ENCODE data around the gene PAPPA2.
A peak's percentile ranks its signal among the peaks of the same experiment; 100 is the strongest.

Gene PAPPA2

GRCh38 chr1:176794897-176795508 lies 332.0 kb downstream of the PAPPA2 start:
- Histone ChIP-seq H3K36me3 (ENCODE audit: control insufficient read depth, insufficient read depth, low read length) (no peaks in the 10 kb centered on the region), H3K4me3 (ENCODE audit: insufficient read depth, low read depth, low read length) (no peak overlapping the region), H3K9me3 (ENCODE audit: control insufficient read depth, low read length) (no peaks in the 10 kb centered on the region), H3K27me3 (ENCODE audit: control insufficient read depth, insufficient read depth, low read length, poor library complexity, severe bottlenecking) (no peaks in the 10 kb centered on the region), H3K4me1 (ENCODE audit: control insufficient read depth, insufficient read depth, low read length) (no peaks in the 10 kb centered on the region), H3K27ac (ENCODE audit: insufficient read depth, low read depth, low read length, poor library complexity, severe bottlenecking) (no peak overlapping the region)
- 67 to 72% methylated on average over 5 of the region's 5 CpGs for WGBS, 2 experiments

- H3K36me3 ChIP-seq (ENCODE audit: control insufficient read depth, insufficient read depth, low read length): no peaks in the 10 kb centered on the region
- H3K27ac ChIP-seq (ENCODE audit: insufficient read depth, low read depth, low read length, poor library complexity, severe bottlenecking): no peak overlapping the region
- H3K9me3 ChIP-seq (ENCODE audit: control insufficient read depth, low read length): no peaks in the 10 kb centered on the region
- no peak overlapping the region for H3K4me3 ChIP-seq (ENCODE audit: insufficient read depth, low read depth, low read length)
- H3K27me3 ChIP-seq (ENCODE audit: control insufficient read depth, insufficient read depth, low read length, poor library complexity, severe bottlenecking): no peaks in the 10 kb centered on the region
- 73 to 91% methylated on average over 1 to 2 of the region's 2 CpGs for WGBS, 2 experiments
- peaks cover 2% of the 10 kb centered on the region for H3K4me1 ChIP-seq (ENCODE audit: control insufficient read depth, insufficient read depth, low read length)
Observed at GRCh38 chr1:176795929-176796328, 333.0 kb downstream of the PAPPA2 start.

- Histone ChIP-seq H3K36me3 (ENCODE audit: control insufficient read depth, insufficient read depth, low read length) (no peaks in the 10 kb centered on the region), H3K9me3 (ENCODE audit: control insufficient read depth, low read length) (no peaks in the 10 kb centered on the region), H3K4me1 (ENCODE audit: control insufficient read depth, insufficient read depth, low read length) (peaks cover 8% of the 10 kb centered on the region), H3K4me3 (ENCODE audit: insufficient read depth, low read depth, low read length) (no peak overlapping the region), H3K27me3 (ENCODE audit: control insufficient read depth, insufficient read depth, low read length, poor library complexity, severe bottlenecking) (no peaks in the 10 kb centered on the region), H3K27ac (ENCODE audit: insufficient read depth, low read depth, low read length, poor library complexity, severe bottlenecking) (no peak overlapping the region)
- WGBS, 2 experiments: 70 to 78% methylated on average over 1 of the region's 1 CpG
Observed at GRCh38 chr1:176796583-176796982, 333.6 kb downstream of the PAPPA2 start.

DNA sequence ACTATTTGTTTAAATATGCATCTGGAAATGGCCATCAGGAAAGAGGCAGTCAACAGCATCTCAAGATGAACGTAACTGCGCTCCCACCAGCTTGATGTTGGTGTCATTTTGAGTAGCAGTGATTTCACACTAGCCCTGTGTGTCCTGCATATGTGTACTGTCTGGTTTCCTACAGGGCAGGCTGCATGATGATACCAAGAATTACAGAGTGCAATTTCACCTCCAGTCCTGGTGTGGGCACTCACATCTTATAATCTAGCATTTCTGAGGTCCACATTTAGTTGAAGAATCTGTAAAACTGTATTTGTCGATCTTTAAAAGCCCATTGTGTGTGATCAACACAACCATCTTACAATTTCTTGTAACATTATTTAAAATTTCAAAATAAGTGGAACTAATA lies 336.4 kb downstream of the PAPPA2 start:
- H3K4me3 ChIP-seq (ENCODE audit: insufficient read depth, low read depth, low read length): no peak overlapping the region
- peaks cover 14% of the 10 kb centered on the region for H3K4me1 ChIP-seq (ENCODE audit: control insufficient read depth, insufficient read depth, low read length)
- WGBS, 2 experiments: 96 to 98% methylated on average over 2 to 3 of the region's 3 CpGs

GRCh38 chr1:176800978-176801513 lies 338.1 kb downstream of the PAPPA2 start:
- peak overlapping the region; percentile 4 for H3K27ac ChIP-seq (ENCODE audit: insufficient read depth, low read depth, low read length, poor library complexity, severe bottlenecking)
- H3K36me3 ChIP-seq (ENCODE audit: control insufficient read depth, insufficient read depth, low read length): no peaks in the 10 kb centered on the region
- H3K27me3 ChIP-seq (ENCODE audit: control insufficient read depth, insufficient read depth, low read length, poor library complexity, severe bottlenecking): no peaks in the 10 kb centered on the region
- H3K4me1 ChIP-seq (ENCODE audit: control insufficient read depth, insufficient read depth, low read length): peaks cover 14% of the 10 kb centered on the region
- no peaks in the 10 kb centered on the region for H3K9me3 ChIP-seq (ENCODE audit: control insufficient read depth, low read length)
- H3K4me3 ChIP-seq (ENCODE audit: insufficient read depth, low read depth, low read length): no peak overlapping the region
- 67 to 78% methylated on average over 4 to 5 of the region's 5 CpGs for WGBS, 2 experiments

More for the DNA sequence above, 336.4 kb downstream of the PAPPA2 start:
- no peaks in the 10 kb centered on the region for H3K27me3 ChIP-seq (ENCODE audit: control insufficient read depth, insufficient read depth, low read length, poor library complexity, severe bottlenecking)
- no peaks in the 10 kb centered on the region for H3K36me3 ChIP-seq (ENCODE audit: control insufficient read depth, insufficient read depth, low read length)
- no peaks in the 10 kb centered on the region for H3K9me3 ChIP-seq (ENCODE audit: control insufficient read depth, low read length)
- no peak overlapping the region for H3K27ac ChIP-seq (ENCODE audit: insufficient read depth, low read depth, low read length, poor library complexity, severe bottlenecking)

DNA sequence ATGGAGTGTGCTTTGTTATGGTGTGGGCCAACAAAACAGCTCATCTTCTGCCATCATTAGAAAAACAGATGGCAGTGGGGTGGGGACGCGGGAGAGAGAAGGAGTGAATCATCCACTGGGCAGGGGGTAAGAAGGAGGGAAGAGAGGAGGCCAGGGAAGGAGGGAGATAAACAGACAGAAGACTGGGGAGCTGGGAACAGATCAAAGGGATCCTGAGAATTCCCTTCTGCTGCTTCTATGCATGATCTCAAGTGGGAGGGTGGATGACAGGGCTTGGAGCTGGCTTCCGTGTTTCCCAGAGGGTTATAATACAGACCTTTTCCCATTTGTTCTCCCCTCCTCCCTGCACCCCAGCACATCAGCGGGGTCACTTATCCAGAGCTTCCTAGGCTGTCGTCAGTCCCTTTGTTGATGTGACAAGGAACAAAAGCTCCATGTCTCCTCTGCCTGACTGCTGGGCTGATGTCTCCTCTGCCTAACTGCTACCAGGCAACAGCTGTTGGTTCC lies 338.6 kb downstream of the PAPPA2 start:
- Histone ChIP-seq H3K4me1 (ENCODE audit: control insufficient read depth, insufficient read depth, low read length) (peaks cover 14% of the 10 kb centered on the region), H3K27me3 (ENCODE audit: control insufficient read depth, insufficient read depth, low read length, poor library complexity, severe bottlenecking) (no peaks in the 10 kb centered on the region), H3K9me3 (ENCODE audit: control insufficient read depth, low read length) (no peaks in the 10 kb centered on the region), H3K4me3 (ENCODE audit: insufficient read depth, low read depth, low read length) (no peak overlapping the region), H3K36me3 (ENCODE audit: control insufficient read depth, insufficient read depth, low read length) (no peaks in the 10 kb centered on the region), H3K27ac (ENCODE audit: insufficient read depth, low read depth, low read length, poor library complexity, severe bottlenecking) (peak overlapping the region; percentile 4)
- 8 to 23% methylated on average over 5 of the region's 5 CpGs for WGBS, 2 experiments

- Histone ChIP-seq H3K9me3 (ENCODE audit: control insufficient read depth, low read length) (no peaks in the 10 kb centered on the region), H3K27ac (ENCODE audit: insufficient read depth, low read depth, low read length, poor library complexity, severe bottlenecking) (no peak overlapping the region), H3K36me3 (ENCODE audit: control insufficient read depth, insufficient read depth, low read length) (no peaks in the 10 kb centered on the region), H3K4me3 (ENCODE audit: insufficient read depth, low read depth, low read length) (no peak overlapping the region), H3K4me1 (ENCODE audit: control insufficient read depth, insufficient read depth, low read length) (peaks cover 14% of the 10 kb centered on the region), H3K27me3 (ENCODE audit: control insufficient read depth, insufficient read depth, low read length, poor library complexity, severe bottlenecking) (no peaks in the 10 kb centered on the region)
- WGBS, 2 experiments: 87 to 98% methylated on average over 2 of the region's 2 CpGs
Observed at GRCh38 chr1:176802316-176802715, 339.3 kb downstream of the PAPPA2 start.

DNA sequence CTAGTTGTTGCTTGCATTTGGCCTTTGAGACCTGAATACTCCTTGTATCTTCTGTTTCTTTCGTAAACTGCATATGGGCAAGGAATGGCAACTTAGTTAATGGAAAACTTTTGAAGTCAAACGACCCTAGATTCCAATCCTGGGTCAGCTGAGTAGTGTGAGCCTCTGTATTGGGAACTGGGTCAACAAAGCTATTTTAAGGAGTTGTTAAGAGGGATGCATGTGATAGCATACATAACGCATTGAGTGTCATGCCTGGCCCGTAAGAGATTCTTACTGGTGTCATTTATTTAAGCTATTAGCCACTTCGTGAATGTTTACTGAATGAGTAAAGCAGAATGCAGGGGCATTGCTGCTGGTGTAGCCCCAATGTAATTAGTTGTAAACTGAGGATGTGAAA lies 340.1 kb downstream of the PAPPA2 start:
- 82 to 85% methylated on average over 5 of the region's 5 CpGs for WGBS, 2 experiments
- Histone ChIP-seq H3K27me3 (ENCODE audit: control insufficient read depth, insufficient read depth, low read length, poor library complexity, severe bottlenecking) (no peaks in the 10 kb centered on the region), H3K27ac (ENCODE audit: insufficient read depth, low read depth, low read length, poor library complexity, severe bottlenecking) (no peak overlapping the region)

DNA sequence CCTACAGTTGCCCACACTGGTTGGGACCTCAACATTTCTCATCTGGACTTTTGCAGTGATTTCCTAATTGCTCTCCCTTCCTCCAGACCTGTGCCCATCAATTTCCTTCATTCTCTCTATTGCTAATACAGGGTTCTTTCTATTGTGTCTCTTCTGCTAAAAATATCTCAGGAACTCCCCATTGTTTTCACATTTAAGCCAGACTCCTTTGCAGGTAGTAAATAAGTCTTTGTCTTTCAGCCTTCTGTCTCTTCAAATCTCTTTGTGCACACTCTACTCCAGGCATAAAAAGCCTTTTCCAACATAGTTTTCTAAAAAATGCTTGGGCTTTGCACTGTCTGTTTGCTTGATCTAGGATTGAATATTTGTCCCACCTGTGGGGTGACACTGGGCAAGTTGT lies 340.6 kb downstream of the PAPPA2 start:
- no peak overlapping the region for H3K27ac ChIP-seq (ENCODE audit: insufficient read depth, low read depth, low read length, poor library complexity, severe bottlenecking)
- no peaks in the 10 kb centered on the region for H3K27me3 ChIP-seq (ENCODE audit: control insufficient read depth, insufficient read depth, low read length, poor library complexity, severe bottlenecking)
- H3K36me3 ChIP-seq (ENCODE audit: control insufficient read depth, insufficient read depth, low read length): no peaks in the 10 kb centered on the region
- H3K4me1 ChIP-seq (ENCODE audit: control insufficient read depth, insufficient read depth, low read length): peaks cover 14% of the 10 kb centered on the region
- H3K9me3 ChIP-seq (ENCODE audit: control insufficient read depth, low read length): no peaks in the 10 kb centered on the region
- H3K4me3 ChIP-seq (ENCODE audit: insufficient read depth, low read depth, low read length): no peak overlapping the region

More for the DNA sequence above, 340.1 kb downstream of the PAPPA2 start:
- Histone ChIP-seq H3K36me3 (ENCODE audit: control insufficient read depth, insufficient read depth, low read length) (no peaks in the 10 kb centered on the region), H3K9me3 (ENCODE audit: control insufficient read depth, low read length) (no peaks in the 10 kb centered on the region), H3K4me1 (ENCODE audit: control insufficient read depth, insufficient read depth, low read length) (peaks cover 14% of the 10 kb centered on the region), H3K4me3 (ENCODE audit: insufficient read depth, low read depth, low read length) (no peak overlapping the region)

DNA sequence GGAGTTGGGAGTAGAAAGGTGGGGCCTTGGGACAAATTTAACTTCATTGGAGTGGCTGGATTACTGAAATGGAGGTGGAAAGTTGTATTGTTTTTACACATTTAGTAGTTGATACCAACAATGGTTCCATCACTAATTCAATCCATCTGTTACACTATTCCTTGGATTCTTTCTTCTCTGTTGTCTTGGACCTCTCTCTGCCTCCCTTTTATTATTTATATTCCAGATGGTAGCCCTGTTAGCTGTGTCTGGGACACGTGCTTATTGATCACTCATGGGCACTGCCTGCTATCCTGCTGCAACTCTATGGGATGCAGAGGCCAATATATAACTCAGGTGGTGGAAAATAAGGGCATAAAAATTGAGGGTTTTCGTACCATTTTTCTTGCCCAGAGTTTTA lies 346.3 kb downstream of the PAPPA2 start:
- Histone ChIP-seq H3K4me1 (ENCODE audit: control insufficient read depth, insufficient read depth, low read length) (peaks cover 9% of the 10 kb centered on the region), H3K4me3 (ENCODE audit: insufficient read depth, low read depth, low read length) (no peak overlapping the region)

More for the DNA sequence above, 346.3 kb downstream of the PAPPA2 start:
- 91 to 94% methylated on average over 2 of the region's 2 CpGs for WGBS, 2 experiments
- no peaks in the 10 kb centered on the region for H3K36me3 ChIP-seq (ENCODE audit: control insufficient read depth, insufficient read depth, low read length)
- no peak overlapping the region for H3K27ac ChIP-seq (ENCODE audit: insufficient read depth, low read depth, low read length, poor library complexity, severe bottlenecking)
- H3K27me3 ChIP-seq (ENCODE audit: control insufficient read depth, insufficient read depth, low read length, poor library complexity, severe bottlenecking): no peaks in the 10 kb centered on the region
- no peaks in the 10 kb centered on the region for H3K9me3 ChIP-seq (ENCODE audit: control insufficient read depth, low read length)

All from ectodermal cell (in vitro differentiated cells).